NCI-H2171 (cell line): Measurements from ENCODE around the gene TIMM50.
"Not testable (repeated sequence)": the region's sequence is repeated elsewhere in the genome, so short reads cannot be mapped to it uniquely, and the experiment has no call there.

Source experiments
- DNase-seq: peaks from one replicate; lab custom pipeline; 2025; lab: John Stamatoyannopoulos, UW

The TIMM50 gene

GRCh38 chr19:39480337-39481228 is at the start of gene TIMM50:
TSS of gene TIMM50 (plus strand) at chr19:39480838. CDS start at chr19:39480854, 16 bp downstream.
- peak; percentile 97 for DNase-seq

- no peak for DNase-seq
Observed at GRCh38 chr19:39432677-39433025, 48.0 kb upstream of the TIMM50 start.

- DNase-seq = no peak
Observed at GRCh38 chr19:39433480-39434079, 47.1 kb upstream of the TIMM50 start.

- DNase-seq = no peak
Observed at GRCh38 chr19:39434123-39435076, 46.2 kb upstream of the TIMM50 start.

GRCh38 chr19:39435499-39436349 is 44.9 kb upstream of the TIMM50 start, which contains the start of gene RPS16:
TSS of gene RPS16 (minus strand) at chr19:39435949. CDS start at chr19:39435895, 54 bp downstream.
- DNase-seq = peak; percentile 99

GRCh38 chr19:39436350-39436716 is 44.3 kb upstream of the TIMM50 start:
- DNase-seq = no peak

- no peak for DNase-seq
Observed at GRCh38 chr19:39438270-39438934, 42.2 kb upstream of the TIMM50 start.

GRCh38 chr19:39444598-39445195 is 35.9 kb upstream of the TIMM50 start:
- DNase-seq = no peak

- DNase-seq = peak; percentile 98
Observed at GRCh38 chr19:39445196-39446111, 35.2 kb upstream of the TIMM50 start, which contains the start of gene SUPT5H. TSS of gene SUPT5H (plus strand) at chr19:39445582. CDS start at chr19:39445891, 309 bp downstream.

GRCh38 chr19:39446365-39447084 is 34.1 kb upstream of the TIMM50 start:
- DNase-seq = no peak

- no peak for DNase-seq
Observed at GRCh38 chr19:39448271-39448670, 32.4 kb upstream of the TIMM50 start.

- no peak for DNase-seq
Observed at GRCh38 chr19:39449116-39449797, 31.4 kb upstream of the TIMM50 start.

GRCh38 chr19:39451257-39451656 is 29.4 kb upstream of the TIMM50 start:
- not testable (repeated sequence) for DNase-seq

- no peak for DNase-seq
Observed at GRCh38 chr19:39463403-39463802, 17.2 kb upstream of the TIMM50 start.

- no peak for DNase-seq
Observed at GRCh38 chr19:39465956-39466747, 14.5 kb upstream of the TIMM50 start.

- DNase-seq = no peak
Observed at GRCh38 chr19:39467941-39468340, 12.7 kb upstream of the TIMM50 start.

- no peak for DNase-seq
Observed at GRCh38 chr19:39469036-39469435, 11.6 kb upstream of the TIMM50 start.
